Thyroid gland (tissue), 4 donors: ENCODE data around the gene TMEM164. TPM values are rescaled to one million over a fixed set of nuclear protein-coding genes. Genes with fewer than 3 reads are reported as not detected.

Experiments used
- DNase-seq, 2 donors: peaks; one replicate each; pipeline ENCODE4 v3.0.0-alpha.2; 2019
- H3K27ac ChIP-seq, 3 donors: fragments of 200-600 bp; sonication (generic); 1 replicate in 2 of 3; 2 replicates in 1 of 3; pipeline ENCODE4 v1.5.1; 2016 to 2019; ENCODE audit warnings: mild to moderate bottlenecking in 1 of 3, moderate library complexity in 1 of 3
- H3K27me3 ChIP-seq: fragments of 200-600 bp; sonication (generic); one replicate; pipeline ENCODE4 v1.5.1; 2019
- H3K36me3 ChIP-seq, 2 donors: fragments of 200-600 bp; sonication (generic); one replicate each; pipeline ENCODE4 v1.5.1; 2016 to 2019
- H3K4me1 ChIP-seq, 2 donors: fragments of 200-600 bp; sonication (generic); one replicate each; pipeline ENCODE4 v1.5.1; 2017 to 2019
- H3K4me3 ChIP-seq, 3 donors: fragments of 200-600 bp; sonication (generic); replicated peaks in 1 of 3; 1 replicate in 2 of 3; 2 replicates in 1 of 3; pipeline ENCODE4 v1.5.1; 2016; ENCODE audit warnings: mild to moderate bottlenecking in 1 of 3
- H3K9me3 ChIP-seq: fragments of 200-600 bp; sonication (generic); one replicate; pipeline ENCODE4 v1.5.1; 2017
- CTCF ChIP-seq, 6 experiments: fragments of 200-600 bp in 3 of 6; fragments of 450-650 bp in 3 of 6; sonication (generic) in 3 of 6; IDR thresholded peaks; one replicate each; pipeline ENCODE4 v1.5.1; 2016 to 2019; ENCODE audit warnings: antibody characterized with exemption in 6 of 6, mild to moderate bottlenecking in 2 of 6, inconsistent platforms in 1 of 6, moderate library complexity in 1 of 6
- POLR2A ChIP-seq, 2 donors: fragments of 450-650 bp; IDR thresholded peaks; one replicate each; pipeline ENCODE4 v1.6.1; 2017; ENCODE audit warnings: antibody characterized with exemption in 2 of 2, mild to moderate bottlenecking in 2 of 2, moderate library complexity in 1 of 2
- WGBS, 2 donors: methylation state at CpG; one replicate each; pipeline ENCODE4 v1.1.5; 2017; 5-methylcytosine and 5-hydroxymethylcytosine counted together
- intact Hi-C: fragments of 100-400 bp; cut with DNase I; formaldehyde crosslinking; loops from one replicate; pipeline ENCODE4 v1.15.1; 2023
- total RNA-seq, 4 donors: library from RNA; depleted of rRNA; stranded (reverse); fragments of >200 nt; gene quantifications; one replicate each; pipeline ENCODE4 v1.2.3, GENCODE V29; 2016

TMEM164 gene
- total RNA-seq, 4 donors from 2014 or later, result 28.8 to 40.0 (median 33.8) TPM

GRCh38 chrX:110155759-110156158 is 152.8 kb downstream of the TMEM164 start:
- intact Hi-C loops, result no loop called here
- 83 to 95% methylated on average over 1 of the region's 1 CpG for WGBS, 2 donors

GRCh38 chrX:110156167-110156754 is 153.3 kb downstream of the TMEM164 start:
- H3K36me3 ChIP-seq, result no peaks in the 10 kb centered on the region
- TF ChIP-seq CTCF (IDR thresholded peaks at IDR 0.05) (peak in 5 of 6 experiments; percentile 33 to 48 (median 40)), POLR2A (IDR thresholded peaks at IDR 0.05) (no peak)
- H3K9me3 ChIP-seq, result no peaks in the 10 kb centered on the region
- H3K27ac ChIP-seq, result no peak overlapping the region
- WGBS, 2 donors, result 88 to 90% methylated on average over 6 of the region's 6 CpGs
- H3K4me3 ChIP-seq, result no peak overlapping the region
- intact Hi-C loops, result no loop called here
- no peaks in the 10 kb centered on the region for H3K27me3 ChIP-seq
- DNase-seq, result no peak
- peaks cover 0 to 4% of the 10 kb centered on the region in 2 donors for H3K4me1 ChIP-seq

More at GRCh38 chrX:110155759-110156158, 152.8 kb downstream of the TMEM164 start:
- TF ChIP-seq POLR2A (IDR thresholded peaks at IDR 0.05), result no peak
- TF ChIP-seq CTCF (IDR thresholded peaks at IDR 0.05), result no peak
- DNase-seq, result no peak
- Histone ChIP-seq H3K27me3 (no peaks in the 10 kb centered on the region), H3K36me3 (no peaks in the 10 kb centered on the region), H3K4me1 (peaks cover 0 to 2% of the 10 kb centered on the region in 2 donors), H3K27ac (no peak overlapping the region), H3K4me3 (no peak overlapping the region), H3K9me3 (no peaks in the 10 kb centered on the region)

GRCh38 chrX:110157444-110157843 is 154.5 kb downstream of the TMEM164 start:
- 81 to 100% methylated on average over 1 of the region's 1 CpG for WGBS, 2 donors
- Histone ChIP-seq H3K4me3 (no peak overlapping the region), H3K27ac (peak overlapping the region in 1 of 3 donors; percentile 4), H3K36me3 (no peaks in the 10 kb centered on the region), H3K4me1 (peaks cover 0 to 4% of the 10 kb centered on the region in 2 donors), H3K9me3 (no peaks in the 10 kb centered on the region), H3K27me3 (no peaks in the 10 kb centered on the region)
- no peak for DNase-seq
- no peak for TF ChIP-seq CTCF (IDR thresholded peaks at IDR 0.05)
- no peak for TF ChIP-seq POLR2A (IDR thresholded peaks at IDR 0.05)
- intact Hi-C loops, result no loop called here

- WGBS, 2 donors, result 88 to 91% methylated on average over 7 of the region's 7 CpGs
- H3K4me1 ChIP-seq, result peaks cover 0 to 4% of the 10 kb centered on the region in 2 donors
- H3K4me3 ChIP-seq, result no peak overlapping the region
- no peaks in the 10 kb centered on the region for H3K9me3 ChIP-seq
- no peak for TF ChIP-seq CTCF (IDR thresholded peaks at IDR 0.05)
- no peak for DNase-seq
- no peak overlapping the region for H3K27ac ChIP-seq
- no peaks in the 10 kb centered on the region for H3K36me3 ChIP-seq
- intact Hi-C loops, result loop anchor here (2.0 kb wide), 1 partner anchor 254 kb away; no protein-coding TSS in a partner anchor
- no peaks in the 10 kb centered on the region for H3K27me3 ChIP-seq
Observed at GRCh38 chrX:110159235-110159634, 156.3 kb downstream of the TMEM164 start.

- peaks cover 0 to 4% of the 10 kb centered on the region in 2 donors for H3K4me1 ChIP-seq
- no peaks in the 10 kb centered on the region for H3K27me3 ChIP-seq
- no peaks in the 10 kb centered on the region for H3K36me3 ChIP-seq
- H3K9me3 ChIP-seq, result no peaks in the 10 kb centered on the region
- WGBS, 2 donors, result 33 to 71% methylated on average over 1 of the region's 2 CpGs
- DNase-seq, result no peak
- intact Hi-C loops, result loop anchor here (2.0 kb wide), 1 partner anchor 253 kb away; no protein-coding TSS in a partner anchor
- H3K27ac ChIP-seq, result no peak overlapping the region
- TF ChIP-seq POLR2A (IDR thresholded peaks at IDR 0.05), result no peak
- no peak for TF ChIP-seq CTCF (IDR thresholded peaks at IDR 0.05)
- H3K4me3 ChIP-seq, result no peak overlapping the region
Observed at GRCh38 chrX:110159865-110160264, 157.0 kb downstream of the TMEM164 start.
